M059J (cell line): ENCODE measurements around the gene C17orf114.

Experiments
- DNase-seq: peaks from one replicate; pipeline ENCODE4 v3.0.0-alpha.2; 2012; ENCODE audit warnings: low read depth

Gene C17orf114

GRCh38 chr17:4823373-4824089 lies 21.4 kb upstream of the C17orf114 start:
- no peak for DNase-seq

DNA sequence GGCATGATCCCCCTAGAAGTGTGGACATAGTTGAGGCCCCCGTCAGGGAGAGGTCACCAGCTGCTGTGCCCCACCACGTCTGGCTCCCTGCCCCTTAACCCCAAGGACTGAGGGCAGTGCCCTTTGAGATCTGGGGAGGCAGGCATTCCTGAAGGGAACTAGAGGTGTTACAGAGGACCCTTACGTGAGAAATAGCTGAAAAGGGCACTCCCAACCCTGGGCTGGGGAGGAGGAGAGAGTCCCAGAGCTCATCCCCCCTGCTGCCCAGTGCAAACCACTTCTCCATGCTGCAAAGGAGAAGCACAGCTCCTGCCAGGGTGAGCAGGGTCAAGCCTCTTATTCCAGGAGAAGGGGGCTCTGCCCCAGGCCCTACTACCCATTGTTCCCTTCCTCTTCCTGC lies 20.7 kb upstream of the C17orf114 start:
- no peak for DNase-seq

- no peak for DNase-seq
These were observed 16.1 kb upstream of the C17orf114 start for GRCh38 chr17:4818276-4818675.

GRCh38 chr17:4816826-4817225 lies 14.7 kb upstream of the C17orf114 start:
- no peak for DNase-seq

GRCh38 chr17:4815043-4815675 lies 13.0 kb upstream of the C17orf114 start:
- DNase-seq: no peak

DNA sequence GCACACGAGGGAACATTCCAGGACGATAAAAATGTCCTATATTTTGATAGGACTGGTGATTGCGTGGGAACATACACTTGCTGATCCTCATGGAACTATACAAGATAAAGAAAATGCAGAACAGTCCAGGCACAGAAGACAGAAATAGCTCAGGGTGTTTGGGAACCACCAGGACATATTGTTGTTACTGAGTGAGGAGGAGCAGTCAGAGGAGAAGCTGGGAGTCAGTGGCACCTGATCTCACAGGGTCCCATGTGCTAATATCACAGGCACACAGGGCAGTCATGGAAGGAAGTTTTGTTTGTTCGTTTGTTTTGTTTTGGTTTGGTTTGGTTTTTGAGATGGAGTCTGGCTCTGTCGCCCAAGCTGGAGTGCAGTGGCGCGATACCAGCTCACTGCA lies 10.6 kb upstream of the C17orf114 start:
- no peak for DNase-seq

DNA sequence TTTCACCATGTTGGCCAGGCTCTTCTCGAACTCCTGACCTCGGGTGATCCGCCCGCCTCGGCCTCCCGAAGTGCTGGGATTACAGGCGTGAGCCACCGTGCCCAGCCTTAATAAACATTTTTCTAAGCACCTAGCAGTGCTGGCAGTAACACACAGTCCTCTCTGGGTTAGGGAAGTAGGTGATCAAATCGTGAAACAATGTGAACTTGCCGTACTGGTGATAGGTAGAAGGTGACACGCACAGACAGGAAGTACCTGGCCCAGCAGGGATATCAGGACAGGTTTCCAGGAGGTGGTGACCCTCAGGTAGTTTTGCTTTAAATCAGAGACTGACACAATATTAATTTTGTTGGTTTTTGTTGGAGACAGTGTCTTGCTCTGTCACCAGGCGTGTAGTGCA lies 9.3 kb upstream of the C17orf114 start:
- DNase-seq: no peak

DNA sequence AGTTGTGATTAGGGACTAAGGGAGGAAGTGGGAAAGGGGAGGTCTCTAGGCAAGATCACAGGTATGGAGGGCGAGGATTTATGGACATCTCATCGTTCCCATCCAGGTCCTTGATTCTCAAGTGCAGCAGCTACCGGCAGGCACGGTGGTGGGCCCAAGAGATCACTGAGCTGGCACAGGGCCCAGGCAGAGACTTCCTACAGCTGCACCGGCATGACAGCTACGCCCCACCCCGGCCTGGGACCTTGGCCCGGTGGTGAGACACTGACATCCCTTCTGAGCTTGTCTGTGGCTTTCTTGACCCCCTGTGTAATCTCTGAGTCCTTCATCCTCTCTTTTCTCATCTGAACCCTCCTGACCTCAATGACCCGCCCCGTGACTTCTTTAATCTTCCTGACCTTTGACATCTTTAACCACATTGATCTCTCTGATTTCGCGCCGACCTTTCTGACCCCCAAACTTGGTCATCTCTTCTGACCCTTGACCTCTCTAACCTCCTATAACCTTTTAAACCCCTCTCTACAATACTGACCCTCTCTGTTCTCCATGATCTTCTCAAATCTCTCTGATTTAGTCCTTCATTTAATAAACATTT lies 8.7 kb upstream of the C17orf114 start:
- no peak for DNase-seq

DNA sequence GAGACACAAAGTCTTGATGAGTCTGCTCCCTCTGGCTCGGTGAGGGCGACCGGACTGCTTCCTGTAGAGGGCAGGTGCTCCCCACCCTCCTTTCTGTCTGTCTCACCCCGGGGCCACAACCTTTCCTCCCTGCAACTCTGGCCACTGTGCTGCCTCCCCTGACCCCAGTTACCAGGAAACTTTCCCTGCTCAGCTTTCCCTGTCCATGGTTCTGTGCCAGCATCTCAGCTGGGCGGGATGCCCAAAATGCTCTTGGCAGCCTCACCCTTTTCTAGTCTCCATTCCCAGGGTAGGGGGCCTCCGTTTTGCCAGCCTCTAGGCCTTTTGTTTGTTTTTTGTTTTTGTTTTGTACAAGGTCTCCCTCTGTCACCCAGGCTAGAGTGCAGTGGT lies 6.2 kb upstream of the C17orf114 start:
- DNase-seq: no peak

GRCh38 chr17:4807605-4808377 lies 5.7 kb upstream of the C17orf114 start:
- DNase-seq: no peak

DNA sequence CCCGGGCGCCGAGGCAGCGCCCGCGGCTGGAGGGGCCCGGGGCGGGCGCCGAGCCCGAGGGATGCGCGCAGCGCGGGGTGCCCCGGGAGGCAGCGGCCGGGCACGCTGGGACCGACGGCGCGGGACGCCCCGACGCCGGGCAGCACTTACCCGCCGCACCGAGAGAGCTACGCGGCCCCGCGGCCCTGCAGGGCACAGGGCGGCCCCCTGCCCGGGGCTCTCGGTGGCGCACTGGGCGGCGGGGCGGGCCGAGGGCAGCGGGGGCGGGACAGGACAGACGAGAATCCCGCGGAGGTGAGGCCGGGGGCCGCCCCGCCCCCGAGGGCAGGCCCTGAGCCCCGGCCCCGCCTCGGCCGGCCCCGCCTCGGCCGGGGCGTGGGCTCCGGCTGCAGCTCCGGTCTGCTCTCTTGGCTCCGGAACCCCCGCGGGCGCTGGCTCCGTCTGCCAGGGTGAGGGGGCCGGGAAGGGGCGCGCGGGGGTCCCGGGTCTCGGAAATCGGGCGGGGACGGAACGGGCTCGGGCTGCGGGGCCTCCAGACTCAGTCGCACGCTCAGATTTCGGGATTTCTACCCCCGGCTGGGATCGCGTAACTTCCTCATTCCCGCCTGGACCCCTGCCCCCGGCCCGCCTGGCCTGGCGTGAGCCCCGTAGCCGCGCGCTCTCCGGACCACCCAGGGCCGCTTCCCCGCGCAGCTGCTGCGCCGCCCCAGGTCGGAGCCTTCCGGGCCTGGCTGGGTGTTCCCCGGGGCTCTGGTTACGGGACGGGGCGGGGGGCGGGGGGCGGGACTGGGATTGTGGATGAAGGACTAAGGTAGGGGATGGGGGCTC lies 4.9 kb upstream of the C17orf114 start, which contains the start of gene PLD2:
Gene PLD2, plus strand, starts transcription at position 376 of the 828 bp plus-strand sequence. CDS start 621 bp downstream, outside the sequence.
- peak; percentile 77 for DNase-seq

DNA sequence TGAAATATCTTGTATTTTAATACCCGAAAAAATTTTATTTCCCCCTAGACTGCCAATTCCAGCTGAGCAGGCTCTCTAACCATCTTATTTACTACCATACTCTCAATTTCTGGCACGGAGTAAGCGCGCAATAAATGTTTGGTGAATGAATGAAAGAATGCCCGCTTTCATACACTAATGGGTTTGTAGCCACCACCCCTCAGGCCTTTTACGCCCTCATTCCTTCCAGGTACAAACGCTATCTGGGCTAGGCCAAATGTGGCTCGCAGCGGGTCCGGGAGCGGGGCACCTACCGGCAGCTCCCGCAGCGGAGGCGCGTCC lies 4.3 kb upstream of the C17orf114 start:
- DNase-seq: peak; percentile 29

DNA sequence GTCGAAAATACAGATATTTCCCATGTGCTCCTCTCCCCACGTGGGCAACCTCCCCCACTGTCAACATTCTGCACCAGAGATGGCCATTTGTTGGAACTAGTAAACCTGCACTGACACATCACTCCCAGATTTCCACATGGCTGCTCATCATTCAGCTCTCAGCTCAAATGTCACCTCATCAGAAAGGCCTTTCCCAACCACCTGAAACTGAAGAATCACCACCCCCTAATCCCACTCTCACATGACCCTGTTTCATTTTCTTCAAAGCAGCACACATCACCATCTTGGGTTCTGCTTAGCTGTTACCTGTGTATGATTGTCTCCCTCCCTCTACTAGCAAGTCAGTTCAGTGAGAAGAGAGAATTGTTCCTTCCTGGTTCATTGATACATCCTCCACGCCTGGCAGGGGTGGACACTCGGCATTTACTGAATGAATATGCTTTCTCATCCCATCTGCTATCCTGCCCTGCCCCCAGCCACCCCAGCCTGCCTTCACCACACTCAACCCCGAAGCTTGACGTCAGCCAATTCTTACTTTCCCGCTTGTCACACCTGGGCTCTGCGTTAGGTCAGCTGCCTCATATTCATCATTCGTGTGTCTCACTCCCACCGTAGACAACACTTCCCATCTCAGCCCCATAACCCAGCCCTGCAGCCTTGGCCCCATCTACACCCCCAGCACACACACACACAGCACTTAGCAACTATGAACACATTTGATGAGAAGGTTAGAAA lies 1.5 kb downstream of the C17orf114 start:
- DNase-seq: no peak

- peak; percentile 39 for DNase-seq
These were observed 5.6 kb downstream of the C17orf114 start for GRCh38 chr17:4796552-4796920.

GRCh38 chr17:4795168-4795567 lies 7.0 kb downstream of the C17orf114 start:
- no peak for DNase-seq

GRCh38 chr17:4790705-4791088 lies 11.4 kb downstream of the C17orf114 start:
- DNase-seq: no peak

DNA sequence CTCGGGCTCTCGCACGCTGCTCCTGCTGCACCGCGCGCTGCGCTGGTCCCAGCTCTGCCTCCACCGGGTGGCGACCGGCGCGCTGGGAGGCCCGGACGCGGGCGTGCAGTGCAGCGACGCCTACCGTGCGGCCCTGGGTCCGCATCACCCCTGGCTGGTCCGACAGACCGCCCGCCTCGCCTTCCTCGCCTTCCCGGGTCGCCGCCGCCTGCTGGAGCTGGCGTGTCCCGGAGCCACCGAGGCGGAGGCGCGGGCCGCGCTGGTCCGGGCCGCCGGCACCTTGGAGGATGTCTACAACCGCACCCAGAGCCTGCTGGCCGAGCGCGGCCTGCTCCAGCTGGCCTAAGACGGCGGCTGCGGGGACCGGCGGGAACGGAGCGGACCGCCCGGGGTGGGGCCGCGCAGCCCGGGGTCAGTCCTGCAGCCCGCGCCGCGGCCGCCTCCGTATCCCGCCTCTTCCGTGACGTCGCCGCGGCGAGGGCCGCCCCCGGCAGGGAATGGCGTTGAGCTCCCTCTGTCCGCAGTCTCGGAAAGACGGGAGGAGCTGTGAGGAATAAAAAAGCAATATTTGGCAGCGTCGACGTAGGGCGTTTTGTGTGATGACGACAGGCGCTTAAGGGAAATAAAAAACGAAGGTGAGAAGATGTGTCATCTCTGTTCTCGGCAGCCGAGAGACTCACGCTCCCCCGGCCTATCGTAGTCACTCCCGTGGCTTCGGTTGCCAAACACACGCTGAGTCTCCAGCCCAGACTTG lies 12.0 kb downstream of the C17orf114 start:
- DNase-seq: peak; percentile 84

DNA sequence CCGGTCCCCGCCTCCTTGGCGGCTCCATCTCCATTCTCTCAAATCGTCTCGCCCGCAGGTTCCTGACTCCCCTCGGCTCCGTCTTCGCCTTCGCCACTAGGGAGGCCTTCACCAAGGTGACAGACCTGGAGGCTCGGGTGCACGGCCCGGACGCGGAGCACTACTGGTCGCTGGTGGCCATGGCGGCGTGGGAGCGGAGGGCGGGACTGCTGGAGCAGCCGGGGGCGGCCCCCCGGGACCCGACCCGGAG lies 12.5 kb downstream of the C17orf114 start:
- DNase-seq: no peak

DNA sequence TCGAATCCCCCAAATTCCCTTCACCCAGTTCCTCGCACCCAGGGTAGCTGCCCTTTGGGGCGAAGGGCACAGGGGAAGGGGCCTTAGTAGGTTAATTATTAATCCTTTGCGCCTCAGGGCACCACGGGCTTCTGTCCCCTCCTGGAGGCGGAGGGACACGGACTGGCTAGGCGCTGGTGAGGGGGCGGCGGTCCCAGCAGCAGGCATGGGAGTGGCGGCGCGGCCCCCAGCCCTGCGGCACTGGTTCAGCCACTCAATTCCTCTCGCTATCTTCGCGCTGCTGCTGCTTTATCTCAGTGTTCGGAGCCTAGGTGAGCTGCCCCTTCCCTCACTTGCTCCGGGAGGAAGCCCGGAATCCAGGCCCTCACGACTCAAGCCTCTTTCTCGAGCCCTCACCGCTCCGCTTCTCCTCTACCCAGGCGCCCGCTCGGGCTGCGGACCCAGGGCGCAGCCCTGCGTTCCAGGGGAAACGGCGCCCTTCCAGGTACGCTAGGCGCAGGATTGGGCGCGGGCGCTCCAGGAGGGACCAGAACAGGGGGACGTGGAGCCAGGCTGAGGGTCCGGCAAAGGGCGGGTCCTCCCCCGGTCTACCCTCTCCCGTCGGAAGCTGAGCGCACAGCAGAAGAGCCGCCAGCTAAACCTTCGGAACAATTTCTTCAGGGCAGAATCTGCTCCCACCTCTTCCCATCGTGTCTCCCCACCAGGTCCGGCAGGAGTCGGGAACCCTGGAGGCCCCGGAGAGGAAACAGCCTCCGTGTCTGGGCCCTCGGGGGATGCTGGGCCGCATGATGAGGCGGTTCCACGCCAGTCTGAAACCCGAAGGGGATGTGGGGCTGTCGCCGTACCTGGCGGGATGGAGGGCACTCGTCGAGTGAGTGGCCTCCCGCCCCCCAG lies 13.1 kb downstream of the C17orf114 start, which contains the start of gene GLTPD2:
Gene GLTPD2, plus strand, starts transcription at position 158 of the 894 bp plus-strand sequence. Its CDS starts 48 bp downstream, at position 206.
- no peak for DNase-seq
